SK-N-SH (cell line): ENCODE data around the gene SELPLG. TPM values are rescaled to one million over a fixed set of nuclear protein-coding genes. Genes with fewer than 3 reads are reported as not detected.

Experiments used
- CTCF ChIA-PET: fragments of 300-600, 350-600 bp; formaldehyde crosslinking; extraction: SDS; loops from one replicate; lab custom pipeline; 2021; lab: Yijun Ruan, JAX
- POLR2A ChIA-PET: fragments of 350-600 bp; sonication (Branson Sonifier 250); formaldehyde crosslinking; extraction: SDS; loops from one replicate; lab custom pipeline; 2020; ENCODE audit warnings: antibody characterized with exemption, inconsistent platforms; lab: Yijun Ruan, JAX
- DNase-seq: peaks from one replicate; pipeline ENCODE4 v3.0.0; 2012
- H2AFZ ChIP-seq: fragments of 200-600 bp; sonication (generic); 2 replicates; pipeline ENCODE4 v1.8.1; 2016; ENCODE audit warnings: antibody characterized with exemption, mild to moderate bottlenecking, low read depth
- H3F3A ChIP-seq: fragments of 200-600 bp; sonication (generic); replicated peaks from 2 replicates; pipeline ENCODE3; 2016; ENCODE audit warnings: antibody characterized with exemption, mild to moderate bottlenecking; ENCODE audit not compliant: insufficient read depth
- H3K27ac ChIP-seq, 2 experiments: fragments of 200-500 bp in 1 of 2; fragments of 200-600 bp in 1 of 2; sonication (Bioruptor generic) in 1 of 2; sonication (generic), shearing (Covaris generic) in 1 of 2; 2 replicates each; pipeline versions ENCODE4 v1.5.1 to v1.6.1; 2014 to 2016; ENCODE audit warnings: low read depth in 2 of 2, inconsistent platforms in 1 of 2, low read length in 1 of 2, mild to moderate bottlenecking in 1 of 2, mixed read lengths in 1 of 2
- H3K27me3 ChIP-seq: fragments of 200-600 bp; sonication (generic), shearing (Covaris generic); 2 replicates; pipeline ENCODE4 v1.6.1; 2016; ENCODE audit warnings: mixed run types; ENCODE audit not compliant: insufficient read depth
- H3K36me3 ChIP-seq, 2 experiments: fragments of 200-500 bp in 1 of 2; fragments of 200-600 bp in 1 of 2; sonication (Bioruptor generic) in 1 of 2; sonication (generic) in 1 of 2; replicated peaks in 1 of 2; 2 replicates each; pipeline versions ENCODE3 to v1.5.1; 2014 to 2016; ENCODE audit warnings: low read length in 1 of 2, mild to moderate bottlenecking in 1 of 2; ENCODE audit not compliant: insufficient read depth in 2 of 2, control insufficient read depth in 1 of 2
- H3K4me1 ChIP-seq, 2 experiments: fragments of 200-500 bp in 1 of 2; fragments of 200-600 bp in 1 of 2; sonication (Bioruptor generic) in 1 of 2; sonication (generic), shearing (Covaris generic) in 1 of 2; 2 replicates each; pipeline versions ENCODE4 v1.5.1 to v1.6.1; 2014 to 2016; ENCODE audit warnings: low read depth in 1 of 2, low read length in 1 of 2, mixed run types in 1 of 2; ENCODE audit not compliant: insufficient read depth in 2 of 2, control insufficient read depth in 1 of 2
- H3K4me2 ChIP-seq: fragments of 200-600 bp; sonication (generic), shearing (Covaris generic); 2 replicates; pipeline ENCODE4 v1.6.1; 2017; ENCODE audit warnings: mixed run types
- H3K4me3 ChIP-seq, 2 experiments: fragments of 200-500 bp in 1 of 2; fragments of 200-600 bp in 1 of 2; sonication (Bioruptor generic) in 1 of 2; sonication (generic), shearing (Covaris generic) in 1 of 2; 2 replicates each; pipeline versions ENCODE4 v1.5.1 to v1.8.1; 2014 to 2016; ENCODE audit warnings: low read depth in 2 of 2, inconsistent platforms in 1 of 2, low read length in 1 of 2, mild to moderate bottlenecking in 1 of 2, mixed read lengths in 1 of 2, moderate library complexity in 1 of 2
- H3K79me2 ChIP-seq: fragments of 200-600 bp; sonication (generic); 2 replicates; pipeline ENCODE4 v1.8.1; 2017; ENCODE audit warnings: mild to moderate bottlenecking; ENCODE audit not compliant: insufficient read depth
- H3K9ac ChIP-seq: fragments of 200-600 bp; sonication (generic); 2 replicates; pipeline ENCODE4 v1.6.1; 2017; ENCODE audit warnings: mixed run types
- H3K9me2 ChIP-seq: fragments of 200-600 bp; sonication (generic); 2 replicates; pipeline ENCODE4 v1.6.1; 2017; ENCODE audit warnings: mixed run types
- H3K9me3 ChIP-seq: fragments of 200-600 bp; sonication (generic); 2 replicates; pipeline ENCODE4 v1.6.1; 2017; ENCODE audit warnings: mixed run types, mild to moderate bottlenecking, moderate library complexity
- H4K20me1 ChIP-seq: fragments of 200-600 bp; sonication (generic); 2 replicates; pipeline ENCODE4 v1.6.1; 2017; ENCODE audit warnings: mild to moderate bottlenecking, mixed run types; ENCODE audit not compliant: insufficient read depth
- CTCF ChIP-seq: fragments of 200-600 bp; sonication (generic); IDR thresholded peaks from 2 replicates; pipeline ENCODE4 v1.6.1; 2017; ENCODE audit warnings: antibody characterized with exemption, mild to moderate bottlenecking, moderate library complexity
- EP300 ChIP-seq, 2 experiments: IDR thresholded peaks; 2 replicates each; pipeline versions ENCODE4 v1.4.0 to v1.6.1; 2012; ENCODE audit warnings: borderline replicate concordance in 1 of 2, low read depth in 1 of 2, low read length in 1 of 2
- EZH2phosphoT487 ChIP-seq: fragments of 200-600 bp; sonication (generic); IDR thresholded peaks from 2 replicates; pipeline ENCODE4 v1.6.1; 2017; ENCODE audit warnings: low read depth, mixed run types, mild to moderate bottlenecking, antibody characterized with exemption, moderate library complexity, borderline replicate concordance
- FOSL2 ChIP-seq: IDR thresholded peaks from 2 replicates; pipeline ENCODE4 v1.4.0; 2012; ENCODE audit warnings: low read depth, mild to moderate bottlenecking, moderate library complexity, borderline replicate concordance
- IRF3 ChIP-seq: fragments of 150-350 bp; IDR thresholded peaks from 2 replicates; pipeline ENCODE4 v1.6.1; 2016; ENCODE audit warnings: mild to moderate bottlenecking, low read depth, low read length
- MAX ChIP-seq: IDR thresholded peaks from 2 replicates; pipeline ENCODE4 v1.4.0; 2012; ENCODE audit warnings: low read depth
- MEF2A ChIP-seq: IDR thresholded peaks from 2 replicates; pipeline ENCODE4 v1.4.0; 2012; ENCODE audit warnings: low read depth, borderline replicate concordance
- NFIC ChIP-seq: IDR thresholded peaks from 2 replicates; pipeline ENCODE4 v1.4.0; 2012; ENCODE audit warnings: borderline replicate concordance
- PBX3 ChIP-seq: IDR thresholded peaks from 2 replicates; pipeline ENCODE4; 2012
- RCOR1 ChIP-seq: fragments of 150-350 bp; IDR thresholded peaks from 2 replicates; pipeline ENCODE4 v1.6.1; 2017; ENCODE audit warnings: antibody characterized with exemption, low read length
- REST ChIP-seq: IDR thresholded peaks from 2 replicates; pipeline ENCODE4 v1.6.1; 2012; ENCODE audit warnings: mild to moderate bottlenecking, low read depth, low read length, moderate library complexity
- SIN3A ChIP-seq: IDR thresholded peaks from 2 replicates; pipeline ENCODE4 v1.6.1; 2012; ENCODE audit warnings: low read depth, mild to moderate bottlenecking, low read length, moderate library complexity, borderline replicate concordance
- SMC3 ChIP-seq: IDR thresholded peaks from 2 replicates; pipeline ENCODE4 v1.6.1; 2012; ENCODE audit warnings: low read depth, low read length, improper control_type of control experiment
- TAF1 ChIP-seq: IDR thresholded peaks from 2 replicates; pipeline ENCODE4 v1.6.1; 2012; ENCODE audit warnings: low read depth, mild to moderate bottlenecking, low read length, moderate library complexity, borderline replicate concordance
- TEAD4 ChIP-seq: IDR thresholded peaks from 2 replicates; pipeline ENCODE4 v1.4.0; 2012; ENCODE audit warnings: mild to moderate bottlenecking, borderline replicate concordance; ENCODE audit not compliant: insufficient read depth
- USF1 ChIP-seq: IDR thresholded peaks from 2 replicates; pipeline ENCODE4 v1.4.0; 2012; ENCODE audit warnings: low read depth, borderline replicate concordance
- USF2 ChIP-seq: fragments of 150-350 bp; IDR thresholded peaks from 2 replicates; pipeline ENCODE4 v1.6.1; 2017; ENCODE audit warnings: antibody characterized with exemption, low read length, low read depth, borderline replicate concordance
- YY1 ChIP-seq: IDR thresholded peaks from 2 replicates; pipeline ENCODE4 v1.4.0; 2012; ENCODE audit warnings: low read depth, mild to moderate bottlenecking
- WGBS: methylation state at CpG from one replicate; pipeline ENCODE4 v1.1.6; 2017; ENCODE audit warnings: low lambda C conversion rate; 5-methylcytosine and 5-hydroxymethylcytosine counted together
- polyA plus RNA-seq, 3 experiments: library from polyadenylated mRNA; depleted of rRNA; stranded (reverse); fragments of >200 nt; gene quantifications; 2 replicates each; pipeline ENCODE4 v1.2.3, GENCODE V29; 2012

SELPLG gene
- polyA plus RNA-seq, 1 of the 3 experiments (the other 2 are of a cell fraction), result 2.8 TPM

GRCh38 chr12:108648371-108648770, 14.7 kb upstream of the SELPLG start:
- Histone ChIP-seq H3K36me3 (peaks cover 60 to 62% of the 10 kb centered on the region in 2 experiments), H3K4me3 (no peak overlapping the region)

More at GRCh38 chr12:108648371-108648770, 14.7 kb upstream of the SELPLG start:
- H3F3A ChIP-seq, result peaks cover 71% of the 10 kb centered on the region
- peak overlapping the region; percentile 82 to 87 for H3K27ac ChIP-seq
- TF ChIP-seq SIN3A, result no peak
- no peak for TF ChIP-seq TAF1
- no peak for TF ChIP-seq MEF2A
- no peak for TF ChIP-seq FOSL2
- TF ChIP-seq EP300 (IDR thresholded peaks at IDR 0.05; ENCODE audit: borderline replicate concordance in 1 of 2, low read depth in 1 of 2, low read length in 1 of 2), result no peak
- TF ChIP-seq SMC3, result no peak
- TF ChIP-seq PBX3, result no peak
- no peak for TF ChIP-seq NFIC
- TF ChIP-seq IRF3, result no peak
- no peak for TF ChIP-seq CTCF
- no peak for TF ChIP-seq USF2
- no peak for TF ChIP-seq USF1
- TF ChIP-seq MAX, result no peak
- TF ChIP-seq TEAD4, result no peak
- TF ChIP-seq RCOR1, result no peak
- no peak for TF ChIP-seq YY1
- no peak for TF ChIP-seq REST
- TF ChIP-seq EZH2phosphoT487, result no peak
- ChIA-PET POLR2A (no interaction called here), CTCF (interaction anchor here (1.2 kb wide), 1 partner anchor 30 kb away, joined by 3 read pairs; no protein-coding TSS in a partner anchor)
- H3K9ac ChIP-seq, result peak overlapping the region; percentile 40; the same call in 1 of the 2 replicates
- peaks cover 57% of the 10 kb centered on the region; the same call in 1 of the 2 replicates for H3K79me2 ChIP-seq
- no peaks in the 10 kb centered on the region; the same call in 1 of the 2 replicates for H4K20me1 ChIP-seq
- WGBS, result 89% methylated on average over 9 of the region's 9 CpGs
- H3K9me3 ChIP-seq, result no peaks in the 10 kb centered on the region
- H3K9me2 ChIP-seq, result no peaks in the 10 kb centered on the region
- no peaks in the 10 kb centered on the region for H3K27me3 ChIP-seq
- H2AFZ ChIP-seq, result no peak overlapping the region
- peak overlapping the region; percentile 35; the same call in 1 of the 2 replicates for H3K4me2 ChIP-seq
- no peak for DNase-seq
- peaks cover 6 to 50% of the 10 kb centered on the region in 2 experiments; a peak in 3 of 4 replicates for H3K4me1 ChIP-seq
